Fibroblast of lung (primary cell): ENCODE results near the gene MYO3B.

Source experiments
- EZH2 ChIP-seq: IDR thresholded peaks from 2 replicates; pipeline ENCODE4 v1.5.1; 2012; ENCODE audit warnings: low read length, control low read depth, mild to moderate bottlenecking; ENCODE audit errors: missing control alignments
- TF ChIP-seq, protein P1 (sequence below), 2 donors: IDR thresholded peaks in 1 of 2; conservative IDR thresholded peaks in 1 of 2; 1 replicate in 1 of 2; 2 replicates in 1 of 2; pipeline ENCODE4 v1.5.1; 2011 to 2012; ENCODE audit warnings: low read length in 2 of 2, control low read depth in 1 of 2, inconsistent platforms in 1 of 2, low read depth in 1 of 2, mild to moderate bottlenecking in 1 of 2

GRCh38 chr2:170498619-170499018, 320.7 kb downstream of the MYO3B start:
- TF ChIP-seq, protein P1, sequence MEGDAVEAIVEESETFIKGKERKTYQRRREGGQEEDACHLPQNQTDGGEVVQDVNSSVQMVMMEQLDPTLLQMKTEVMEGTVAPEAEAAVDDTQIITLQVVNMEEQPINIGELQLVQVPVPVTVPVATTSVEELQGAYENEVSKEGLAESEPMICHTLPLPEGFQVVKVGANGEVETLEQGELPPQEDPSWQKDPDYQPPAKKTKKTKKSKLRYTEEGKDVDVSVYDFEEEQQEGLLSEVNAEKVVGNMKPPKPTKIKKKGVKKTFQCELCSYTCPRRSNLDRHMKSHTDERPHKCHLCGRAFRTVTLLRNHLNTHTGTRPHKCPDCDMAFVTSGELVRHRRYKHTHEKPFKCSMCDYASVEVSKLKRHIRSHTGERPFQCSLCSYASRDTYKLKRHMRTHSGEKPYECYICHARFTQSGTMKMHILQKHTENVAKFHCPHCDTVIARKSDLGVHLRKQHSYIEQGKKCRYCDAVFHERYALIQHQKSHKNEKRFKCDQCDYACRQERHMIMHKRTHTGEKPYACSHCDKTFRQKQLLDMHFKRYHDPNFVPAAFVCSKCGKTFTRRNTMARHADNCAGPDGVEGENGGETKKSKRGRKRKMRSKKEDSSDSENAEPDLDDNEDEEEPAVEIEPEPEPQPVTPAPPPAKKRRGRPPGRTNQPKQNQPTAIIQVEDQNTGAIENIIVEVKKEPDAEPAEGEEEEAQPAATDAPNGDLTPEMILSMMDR (conservative IDR thresholded peaks at IDR 0.05 in 1 of 2, IDR thresholded peaks at IDR 0.05 in 1 of 2; ENCODE audit: low read depth in 1 of 2, low read length in 2 of 2): no peak
- no peak for TF ChIP-seq EZH2
